GM13976 (cell line): ENCODE data around the gene IER5L.

ENCODE experiments used
- DNase-seq: peaks from one replicate; pipeline ENCODE4 v3.0.0; 2012; ENCODE audit warnings: low spot score
- CTCF ChIP-seq: IDR thresholded peaks from 2 replicates; pipeline ENCODE4 v1.5.1; 2012; ENCODE audit warnings: borderline replicate concordance, mild to moderate bottlenecking; ENCODE audit not compliant: insufficient read depth; ENCODE audit errors: extremely low read depth, missing control alignments, control extremely low read depth
- in situ Hi-C: fragments of 300-500 bp; cut with MboI; formaldehyde crosslinking; loops from one replicate; pipeline ENCODE4 v1.12.0; 2022; ENCODE audit warnings: low sequenced_read_pairs, mixed read lengths, inconsistent platforms; ENCODE audit not compliant: unreplicated experiment

IER5L gene

DNA sequence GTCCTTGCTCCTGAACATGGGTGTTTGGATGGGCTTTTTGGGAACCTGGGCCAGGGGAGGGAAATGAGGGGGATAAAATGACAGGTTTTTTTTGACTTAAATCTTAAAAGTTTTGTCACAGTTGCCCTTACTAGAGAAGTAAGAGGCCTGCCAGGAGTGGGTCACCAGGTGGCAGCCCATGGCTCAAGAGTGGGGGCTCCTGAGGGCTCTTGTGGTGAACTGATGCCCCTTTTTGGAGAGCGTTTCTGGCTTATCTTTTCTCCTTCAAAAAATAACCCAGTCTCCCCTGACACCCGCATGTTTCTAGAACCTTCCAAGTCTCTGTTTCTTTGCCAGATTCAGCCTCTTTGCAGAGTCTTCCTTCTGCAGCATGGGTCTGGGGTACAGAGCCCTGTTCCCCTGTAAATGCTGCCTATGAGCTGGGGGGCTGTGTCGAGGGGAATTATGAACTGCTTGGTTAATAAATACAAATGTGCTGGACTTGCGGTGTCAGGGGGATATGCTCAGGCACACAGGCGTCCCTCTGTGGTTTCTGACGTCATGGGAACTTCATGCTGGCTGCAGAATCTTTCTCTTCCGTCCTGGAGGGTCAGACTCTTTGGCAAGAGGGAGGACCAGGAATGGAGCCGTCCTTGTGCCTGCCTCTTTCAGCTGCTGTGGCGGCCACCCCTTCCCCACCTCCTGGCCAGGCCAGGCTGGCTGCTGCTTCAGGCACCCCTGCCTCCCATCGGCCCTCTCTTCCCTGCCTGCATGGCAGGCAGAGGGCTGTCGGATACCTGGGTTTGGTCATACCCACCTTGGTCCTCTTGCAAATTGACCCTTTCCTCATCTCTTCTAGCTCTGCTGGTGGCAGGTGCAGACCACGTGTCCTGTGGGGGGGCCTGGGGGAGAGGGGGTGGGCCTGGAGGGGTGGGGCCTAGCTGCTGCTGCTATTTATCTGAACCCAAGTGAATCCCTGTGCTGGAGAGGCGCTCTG is 36.7 kb downstream of the IER5L start:
- no peak for TF ChIP-seq CTCF
- in situ Hi-C loops, result loop anchor here (25.0 kb wide), 1 partner anchor 646 kb away; no protein-coding TSS in a partner anchor
- peak; percentile 76 for DNase-seq

DNA sequence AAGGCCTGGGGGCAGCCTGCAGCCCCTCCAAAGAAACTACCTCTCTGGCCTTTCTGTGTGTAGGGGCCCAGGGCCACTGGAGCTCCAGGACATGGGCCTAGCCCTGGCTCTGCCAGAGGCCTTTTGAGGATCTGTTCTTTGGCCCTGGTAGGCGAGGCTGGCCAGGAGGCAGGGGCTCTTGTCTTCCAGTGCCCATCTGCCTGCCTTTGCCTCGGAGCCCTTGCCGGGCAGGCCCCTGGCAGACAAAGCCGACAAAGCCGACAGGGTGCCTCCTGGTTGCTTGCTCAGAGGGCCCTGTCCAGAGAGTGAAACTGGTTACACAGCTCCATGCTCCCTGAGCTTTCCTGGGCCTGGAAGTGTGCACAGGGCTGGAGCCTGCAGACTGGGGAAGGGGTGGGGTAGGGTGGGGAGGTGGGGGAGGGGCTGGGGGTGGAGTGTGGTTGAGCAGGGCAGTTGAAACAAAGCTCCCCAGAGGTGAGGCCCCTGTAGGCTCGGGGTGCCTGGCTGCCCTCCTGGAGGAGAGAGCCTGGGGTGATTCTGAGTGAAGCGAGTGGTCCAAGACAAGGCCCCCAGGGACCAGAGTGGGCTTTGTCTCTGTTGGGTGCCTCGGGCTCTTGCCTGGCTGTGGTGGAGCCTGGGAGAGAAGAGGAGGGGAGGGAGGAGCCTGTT is 37.5 kb downstream of the IER5L start:
- no peak for TF ChIP-seq CTCF
- DNase-seq, result no peak
- in situ Hi-C loops, result loop anchor here (25.0 kb wide), 1 partner anchor 647 kb away; no protein-coding TSS in a partner anchor

DNA sequence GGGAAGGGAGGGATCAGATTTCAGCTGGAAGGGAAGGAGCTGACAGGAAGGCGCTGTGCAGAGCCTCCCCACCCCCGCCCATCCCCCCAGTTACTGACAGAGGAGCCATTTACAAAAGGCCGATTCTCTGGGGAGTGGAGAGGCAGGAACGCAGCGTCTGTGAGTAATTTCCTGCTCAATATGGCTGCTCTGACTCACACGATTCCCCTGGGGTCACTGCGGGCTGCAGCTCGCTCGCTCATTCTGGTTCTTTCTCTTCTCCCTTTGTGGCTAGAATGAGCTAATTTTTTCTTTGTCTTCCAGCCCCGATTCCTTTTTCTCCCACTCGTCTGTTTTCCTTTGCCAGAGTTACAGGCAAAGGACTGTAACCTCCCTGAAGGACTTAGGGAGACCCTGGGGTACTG is 38.1 kb downstream of the IER5L start:
- DNase-seq, result peak; percentile 93
- in situ Hi-C loops, result loop anchor here (10.0 to 25.0 kb wide), 2 partner anchors 475 to 647 kb away; no protein-coding TSS in a partner anchor
- no peak for TF ChIP-seq CTCF

DNA sequence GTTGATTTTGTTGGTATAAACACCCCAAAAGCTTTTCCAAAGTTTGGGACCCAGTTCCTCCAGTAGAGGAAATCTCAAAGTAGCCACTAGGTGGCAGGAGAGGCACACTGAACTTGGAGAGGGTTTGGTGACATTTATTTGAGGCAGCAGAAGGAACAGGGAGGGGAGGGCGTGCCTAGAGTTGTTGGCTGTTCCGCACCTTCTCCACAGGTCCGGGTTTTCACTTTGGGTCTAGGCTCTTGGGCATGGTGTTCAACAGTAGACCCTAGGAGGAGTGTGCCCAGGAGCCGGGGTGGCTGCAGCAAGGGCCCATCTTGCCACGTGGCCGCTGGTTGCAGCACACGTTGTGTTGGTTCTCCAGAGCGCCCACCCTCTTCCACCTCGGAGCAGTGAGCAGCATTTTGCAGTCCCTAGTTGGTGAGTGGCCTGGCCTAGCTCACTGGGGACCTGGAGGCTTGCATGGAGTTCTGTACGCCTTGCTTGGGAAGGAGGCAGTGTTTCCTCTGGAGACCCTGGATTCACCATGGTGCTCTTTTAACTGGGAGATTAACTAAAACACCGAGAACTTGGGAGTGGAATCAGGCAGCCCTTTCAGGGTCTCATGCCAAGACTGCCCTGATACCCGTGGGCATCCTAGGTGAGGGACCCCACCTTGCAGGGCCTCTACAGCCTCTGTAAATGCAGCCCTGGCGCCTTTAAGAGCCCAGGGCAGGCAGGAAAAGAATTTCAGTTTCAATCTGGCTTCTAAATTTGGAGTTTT is 38.6 kb downstream of the IER5L start:
- in situ Hi-C loops, result loop anchor here (10.0 to 25.0 kb wide), 2 partner anchors 475 to 648 kb away; no protein-coding TSS in a partner anchor
- TF ChIP-seq CTCF, result peak; percentile 72
- DNase-seq, result peak; percentile 86

DNA sequence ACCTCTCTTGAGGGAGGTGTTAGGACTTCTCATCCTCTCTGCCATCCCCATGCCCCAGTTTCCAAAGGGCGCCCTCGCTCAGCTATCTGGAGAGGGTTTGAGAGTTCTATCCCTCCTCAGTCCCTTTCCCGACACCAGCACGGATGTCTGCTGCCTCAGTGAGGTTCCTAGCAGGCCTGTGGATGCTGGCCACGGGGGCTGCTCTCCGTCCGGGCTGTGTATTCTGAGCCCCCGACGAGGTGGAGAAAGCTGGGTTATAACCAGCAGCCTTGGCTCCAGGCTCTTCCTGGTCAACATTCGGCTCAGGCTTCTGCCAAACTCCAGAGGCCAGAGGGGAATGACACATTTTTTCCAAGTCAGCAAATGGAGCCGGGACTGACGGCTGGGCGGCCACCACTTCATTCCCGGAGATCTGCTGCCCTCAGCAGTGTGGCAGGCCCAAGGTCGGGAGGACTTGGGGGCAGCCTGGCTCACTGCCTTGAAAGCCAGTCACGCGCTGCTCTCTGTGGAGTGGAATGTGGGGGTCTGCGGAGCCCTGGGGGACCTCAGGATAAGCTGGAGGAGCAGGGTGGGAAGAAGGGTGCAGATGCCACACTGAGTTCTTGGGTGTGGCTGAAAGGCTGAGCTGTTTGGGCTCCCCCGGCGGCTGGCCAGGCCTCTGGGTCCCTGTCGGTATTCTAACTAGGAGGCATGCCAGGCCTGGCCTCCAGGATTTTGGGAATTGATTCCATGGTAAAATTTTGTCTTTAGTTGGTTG is 39.4 kb downstream of the IER5L start:
- DNase-seq, result no peak
- in situ Hi-C loops, result loop anchor here (10.0 to 25.0 kb wide), 2 partner anchors 476 to 649 kb away; no protein-coding TSS in a partner anchor
- no peak for TF ChIP-seq CTCF
